WTC11 (cell line): ENCODE results near the gene SLC7A7. TPM values are rescaled to one million over a fixed set of nuclear protein-coding genes. Genes with fewer than 3 reads are reported as not detected.

Experiments used
- ATAC-seq: fragments of 200-7000 bp; cut with Tn5 transposase; 2 replicates; pipeline ENCODE4 v1.10.0; 2021; ENCODE audit warnings: mild to moderate bottlenecking, moderate library complexity
- CTCF ChIA-PET: fragments of 300-600 bp; sonication (Branson Sonifier 250); formaldehyde crosslinking; loops from one replicate; lab custom pipeline; 2021; ENCODE audit warnings: antibody characterized with exemption; lab: Charles Lee
- POLR2A ChIA-PET: fragments of 350-600 bp; sonication (Branson Sonifier 250); formaldehyde crosslinking; loops from one replicate; lab custom pipeline; 2021; ENCODE audit warnings: antibody characterized with exemption; lab: Charles Lee
- DNase-seq: peaks from one replicate; pipeline ENCODE4 v3.0.0; 2021; ENCODE audit warnings: low spot score
- H3K27ac Mint-ChIP-seq: 2 replicates; pipeline ENCODE4 v1.8.0; 2021; ENCODE audit warnings: mixed read lengths
- H3K27me3 Mint-ChIP-seq: 2 replicates; pipeline ENCODE4 v1.8.0; 2021; ENCODE audit warnings: low read depth, mild to moderate bottlenecking, moderate library complexity, mixed read lengths
- H3K36me3 Mint-ChIP-seq: 2 replicates; pipeline ENCODE4 v1.8.0; 2021; ENCODE audit warnings: mixed read lengths
- H3K4me1 Mint-ChIP-seq: 2 replicates; pipeline ENCODE4 v1.8.0; 2022; ENCODE audit warnings: mixed read lengths
- H3K4me3 Mint-ChIP-seq: 2 replicates; pipeline ENCODE4 v1.8.0; 2021; ENCODE audit warnings: mild to moderate bottlenecking, moderate library complexity, mixed read lengths
- H3K9me3 Mint-ChIP-seq: 2 replicates; pipeline ENCODE4 v1.8.0; 2021; ENCODE audit warnings: mixed read lengths
- ATF2 ChIP-seq: sonication (generic); formaldehyde crosslinking; IDR thresholded peaks from 2 replicates; pipeline ENCODE4 v1.8.1; 2022; ENCODE audit warnings: low read depth, missing genetic modification reagents, borderline replicate concordance
- ATF6 ChIP-seq: sonication (generic); formaldehyde crosslinking; IDR thresholded peaks from 2 replicates; pipeline ENCODE4 v1.8.1; 2023; ENCODE audit warnings: mild to moderate bottlenecking, missing genetic modification reagents
- CBFB ChIP-seq: sonication (generic); formaldehyde crosslinking; IDR thresholded peaks from 2 replicates; pipeline ENCODE4 v1.8.1; 2022; ENCODE audit warnings: mild to moderate bottlenecking, low read depth, missing genetic modification reagents
- CREB1 ChIP-seq: sonication (generic); formaldehyde crosslinking; IDR thresholded peaks from 2 replicates; pipeline ENCODE4 v1.8.0; 2023; ENCODE audit warnings: mild to moderate bottlenecking, missing genetic modification reagents
- CTCF ChIP-seq: fragments of 200-600 bp; IDR thresholded peaks from 2 replicates; pipeline ENCODE4 v1.8.0; 2022; ENCODE audit warnings: antibody characterized with exemption
- E2F1 ChIP-seq: sonication (generic); formaldehyde crosslinking; IDR thresholded peaks from 2 replicates; pipeline ENCODE4 v1.8.0; 2022; ENCODE audit warnings: mild to moderate bottlenecking, missing genetic modification reagents
- ELF4 ChIP-seq: sonication (generic); formaldehyde crosslinking; IDR thresholded peaks from 2 replicates; pipeline ENCODE4 v1.8.1; 2022; ENCODE audit warnings: low read depth, mild to moderate bottlenecking, moderate library complexity, missing genetic modification reagents
- EMX1 ChIP-seq: fragments of 250-450 bp; sonication (Bioruptor Pico); IDR thresholded peaks from 2 replicates; pipeline ENCODE4 v1.8.0; 2021; ENCODE audit warnings: mild to moderate bottlenecking
- ETV6 ChIP-seq: sonication (generic); formaldehyde crosslinking; IDR thresholded peaks from 2 replicates; pipeline ENCODE4 v1.8.1; 2022; ENCODE audit warnings: mild to moderate bottlenecking, missing genetic modification reagents
- GTF2I ChIP-seq: fragments of 250-450 bp; sonication (Bioruptor Pico); conservative IDR thresholded peaks from 2 replicates; pipeline ENCODE4 v1.4.0; 2021; ENCODE audit warnings: mild to moderate bottlenecking
- NFE2L1 ChIP-seq: sonication (generic); formaldehyde crosslinking; IDR thresholded peaks from 2 replicates; pipeline ENCODE4 v1.8.1; 2023; ENCODE audit warnings: missing genetic modification reagents
- NFYB ChIP-seq: sonication (generic); formaldehyde crosslinking; conservative IDR thresholded peaks from 2 replicates; pipeline ENCODE4 v1.8.0; 2022; ENCODE audit warnings: low read depth, missing genetic modification reagents
- TP53 ChIP-seq: sonication (generic); formaldehyde crosslinking; IDR thresholded peaks from 2 replicates; pipeline ENCODE4 v1.8.1; 2023; ENCODE audit warnings: mild to moderate bottlenecking, missing genetic modification reagents
- ZNF219 ChIP-seq: sonication (generic); formaldehyde crosslinking; IDR thresholded peaks from 2 replicates; pipeline ENCODE4 v1.8.0; 2023; ENCODE audit warnings: missing genetic modification reagents, mild to moderate bottlenecking, borderline replicate concordance
- ZNF281 ChIP-seq: sonication (generic); formaldehyde crosslinking; IDR thresholded peaks from 2 replicates; pipeline ENCODE4 v1.8.0; 2023; ENCODE audit warnings: mild to moderate bottlenecking, missing genetic modification reagents
- ZNF425 ChIP-seq: fragments of 250-450 bp; sonication (Bioruptor Pico); conservative IDR thresholded peaks from 2 replicates; pipeline ENCODE4 v1.9.0; 2021; ENCODE audit warnings: mild to moderate bottlenecking
- total RNA-seq: library from RNA; stranded (reverse); gene quantifications from 3 replicates; pipeline ENCODE4 v1.2.3, GENCODE V29; 2021

SLC7A7 gene
- total RNA-seq, 1 experiment from 2014 or later = 4.3 TPM

GRCh38 chr14:22843123-22843925 lies 28.1 kb upstream of the SLC7A7 start:
- no peak overlapping the region for H3K27ac Mint-ChIP-seq
- TF ChIP-seq TP53 (CRISPR knock-in tag) (no peak), ATF6 (CRISPR knock-in tag) (no peak), ZNF219 (CRISPR knock-in tag) (no peak), CTCF (no peak), ATF2 (CRISPR knock-in tag) (no peak), CREB1 (CRISPR knock-in tag) (no peak), ZNF425 (CRISPR knock-in tag) (no peak), ELF4 (CRISPR knock-in tag) (no peak), CBFB (CRISPR knock-in tag) (no peak), GTF2I (CRISPR knock-in tag) (no peak), ETV6 (CRISPR knock-in tag) (no peak), NFE2L1 (CRISPR knock-in tag) (no peak), E2F1 (CRISPR knock-in tag) (no peak), NFYB (CRISPR knock-in tag) (no peak), EMX1 (CRISPR knock-in tag) (no peak), ZNF281 (no peak)
- CTCF ChIA-PET = interaction anchor here (0.9 to 2.0 kb wide), 3 partner anchors 9 to 20 kb away, joined by 4 to 10 read pairs (median 5); no protein-coding TSS in a partner anchor
- no peak overlapping the region for H3K4me3 Mint-ChIP-seq
- H3K9me3 Mint-ChIP-seq = no peaks in the 10 kb centered on the region
- no peaks in the 10 kb centered on the region for H3K27me3 Mint-ChIP-seq
- peaks cover 25% of the 10 kb centered on the region for H3K4me1 Mint-ChIP-seq
- H3K36me3 Mint-ChIP-seq = peaks cover 44% of the 10 kb centered on the region
- no peak for DNase-seq
- POLR2A ChIA-PET = no interaction called here
- ATAC-seq = no peak
